ENCODE results near the gene UBL4B. TPM values are rescaled to one million over a fixed set of nuclear protein-coding genes. Genes with fewer than 3 reads are reported as not detected.

The UBL4B gene
- total and polyA plus RNA-seq, 2 experiments from 2014 or later: not detected

GRCh38 chr1:110087812-110088738 lies 24.2 kb upstream of the UBL4B start:
- H3K9me2 ChIP-seq (ENCODE audit: insufficient read depth): no peaks in the 10 kb centered on the region
- no peaks in the 10 kb centered on the region for H3K36me3 ChIP-seq (ENCODE audit: insufficient read depth)
- peaks cover 7% of the 10 kb centered on the region; the same call in 1 of the 2 replicates for H4K20me1 ChIP-seq (replicated peaks; ENCODE audit: insufficient read depth)
- H2AFZ ChIP-seq: no peak overlapping the region
- no peaks in the 10 kb centered on the region for H3K79me2 ChIP-seq (replicated peaks; ENCODE audit: insufficient read depth)
- H3K4me1 ChIP-seq (ENCODE audit: insufficient read depth): peaks cover 13% of the 10 kb centered on the region
- peaks cover 51% of the 10 kb centered on the region for H3K27me3 Mint-ChIP-seq (ENCODE audit: insufficient read depth, low read depth, poor library complexity)
- H3K27me3 ChIP-seq (ENCODE audit: insufficient read depth): peaks cover 49% of the 10 kb centered on the region
- no peaks in the 10 kb centered on the region for H3K9me3 Mint-ChIP-seq
- no peaks in the 10 kb centered on the region; the same call in 2 of the 3 replicates for H3K36me3 Mint-ChIP-seq (ENCODE audit: low read depth)
- H3K27ac Mint-ChIP-seq: no peak overlapping the region
- no peak overlapping the region for H3K4me2 ChIP-seq
- no peak overlapping the region for H3K4me3 ChIP-seq
- H3K27ac ChIP-seq (ENCODE audit: low read depth): no peak overlapping the region
- peak; percentile 66 for ATAC-seq
- peak; percentile 68 to 75 for TF ChIP-seq CTCF (conservative IDR thresholded peaks at IDR 0.05; ENCODE audit: low read depth in 2 of 2)
- TF ChIP-seq ZNF331 (CRISPR knock-in tag; IDR thresholded peaks at IDR 0.05; ENCODE audit: low read depth): no peak
- TF ChIP-seq EZH2phosphoT487 (IDR thresholded peaks at IDR 0.05; ENCODE audit: unreplicated experiment): no peak
- H3K4me1 Mint-ChIP-seq: peaks cover 27% of the 10 kb centered on the region
- no peak overlapping the region for H3K4me3 Mint-ChIP-seq
- peak; percentile 87 for DNase-seq (ENCODE audit: low spot score)
- no peaks in the 10 kb centered on the region for H3F3A ChIP-seq (replicated peaks; ENCODE audit: low read depth)

GRCh38 chr1:110088739-110089316 lies 23.4 kb upstream of the UBL4B start:
- Histone ChIP-seq H3K36me3 (ENCODE audit: insufficient read depth) (no peaks in the 10 kb centered on the region), H2AFZ (no peak overlapping the region), H4K20me1 (replicated peaks; ENCODE audit: insufficient read depth) (peaks cover 7% of the 10 kb centered on the region; the same call in 1 of the 2 replicates), H3K27me3 (ENCODE audit: insufficient read depth) (peaks cover 42% of the 10 kb centered on the region), H3K4me2 (no peak overlapping the region), H3K9me2 (ENCODE audit: insufficient read depth) (no peaks in the 10 kb centered on the region), H3F3A (replicated peaks; ENCODE audit: low read depth) (no peaks in the 10 kb centered on the region), H3K4me1 (ENCODE audit: insufficient read depth) (peaks cover 10% of the 10 kb centered on the region), H3K27ac (ENCODE audit: low read depth) (no peak overlapping the region), H3K4me3 (no peak overlapping the region), H3K79me2 (replicated peaks; ENCODE audit: insufficient read depth) (no peaks in the 10 kb centered on the region)
- H3K36me3 Mint-ChIP-seq (ENCODE audit: low read depth): no peaks in the 10 kb centered on the region; the same call in 2 of the 3 replicates
- peaks cover 44% of the 10 kb centered on the region for H3K27me3 Mint-ChIP-seq (ENCODE audit: insufficient read depth, low read depth, poor library complexity)
- no peaks in the 10 kb centered on the region for H3K9me3 Mint-ChIP-seq
- ATAC-seq (no peak), DNase-seq (ENCODE audit: low spot score) (no peak)
- H3K4me3 Mint-ChIP-seq: no peak overlapping the region
- peaks cover 22% of the 10 kb centered on the region for H3K4me1 Mint-ChIP-seq
- H3K27ac Mint-ChIP-seq: no peak overlapping the region
- TF ChIP-seq EZH2phosphoT487 (IDR thresholded peaks at IDR 0.05; ENCODE audit: unreplicated experiment): no peak
- no peak for TF ChIP-seq CREB1 (CRISPR knock-in tag; IDR thresholded peaks at IDR 0.05; ENCODE audit: low read depth)
- TF ChIP-seq ETS1 (IDR thresholded peaks at IDR 0.05): no peak
- no peak for TF ChIP-seq NANOG (IDR thresholded peaks at IDR 0.05; ENCODE audit: borderline replicate concordance)
- TF ChIP-seq STAT1 (IDR thresholded peaks at IDR 0.05; ENCODE audit: unreplicated experiment): no peak
